H7 (cell line): ENCODE results near the gene VSIG1. TPM values are rescaled to one million over a fixed set of nuclear protein-coding genes. Genes with fewer than 3 reads are reported as not detected.

ENCODE experiments used
- DNase-seq: peaks from one replicate; pipeline ENCODE4 v3.0.0; 2012
- H3K27me3 ChIP-seq: 2 replicates; pipeline ENCODE4 v1.6.0; 2011; ENCODE audit warnings: mild to moderate bottlenecking, low read length; ENCODE audit not compliant: control insufficient read depth, insufficient read depth
- H3K36me3 ChIP-seq: replicated peaks from 2 replicates; pipeline ENCODE4 v1.5.1; 2011; ENCODE audit warnings: low read length; ENCODE audit not compliant: control insufficient read depth, insufficient read depth
- H3K4me3 ChIP-seq: 2 replicates; pipeline ENCODE4 v1.5.1; 2011; ENCODE audit warnings: low read depth, mild to moderate bottlenecking, control low read depth, low read length, moderate library complexity; ENCODE audit not compliant: insufficient read depth
- total RNA-seq: library from RNA; depleted of rRNA; stranded (reverse); fragments of >200 nt; shearing (Covaris generic); gene quantifications from 2 replicates; pipeline ENCODE4 v1.2.3, GENCODE V29; 2014

VSIG1 gene
- total RNA-seq, 1 experiment from 2014 or later: 3.0 TPM

DNA sequence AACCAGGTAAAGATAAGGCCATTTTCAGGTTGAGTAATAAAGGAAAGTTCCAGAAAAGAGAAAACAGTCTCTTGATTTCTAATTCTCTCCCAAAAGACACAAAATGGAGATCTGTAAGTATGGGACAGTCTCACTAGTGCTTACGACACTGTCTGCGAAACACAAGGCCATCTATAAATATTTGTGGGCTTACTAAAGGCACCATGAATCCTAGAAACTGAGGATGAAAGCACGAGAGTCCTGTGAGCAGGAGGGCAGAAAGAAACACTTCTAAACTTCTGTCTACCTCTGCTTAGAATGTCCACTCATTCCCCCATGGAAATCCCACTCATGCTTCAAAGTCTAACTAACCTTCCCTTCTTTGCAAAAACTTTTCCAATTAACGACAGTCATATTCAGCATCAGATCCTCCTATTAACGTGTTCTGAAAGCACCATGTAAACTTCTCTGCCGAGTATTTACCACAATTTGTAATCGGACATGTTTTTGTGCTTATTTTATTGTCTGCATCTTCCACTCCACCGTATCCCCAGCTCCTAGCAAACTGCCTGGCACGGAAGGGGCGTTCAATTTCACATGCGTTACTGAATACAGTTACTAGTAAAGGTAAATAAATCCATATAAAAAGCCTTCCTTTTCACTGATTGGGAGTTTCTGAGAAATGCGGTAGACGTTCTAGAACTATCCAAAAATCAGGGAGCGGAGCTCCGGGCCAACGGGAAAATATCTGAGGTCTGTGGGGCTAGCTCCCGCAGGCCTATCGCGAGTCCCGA is 45.8 kb downstream of the VSIG1 start:
- H3K36me3 ChIP-seq: peaks cover 11% of the 10 kb centered on the region
- peak overlapping the region; percentile 80 for H3K4me3 ChIP-seq
- DNase-seq: no peak
- no peaks in the 10 kb centered on the region for H3K27me3 ChIP-seq

DNA sequence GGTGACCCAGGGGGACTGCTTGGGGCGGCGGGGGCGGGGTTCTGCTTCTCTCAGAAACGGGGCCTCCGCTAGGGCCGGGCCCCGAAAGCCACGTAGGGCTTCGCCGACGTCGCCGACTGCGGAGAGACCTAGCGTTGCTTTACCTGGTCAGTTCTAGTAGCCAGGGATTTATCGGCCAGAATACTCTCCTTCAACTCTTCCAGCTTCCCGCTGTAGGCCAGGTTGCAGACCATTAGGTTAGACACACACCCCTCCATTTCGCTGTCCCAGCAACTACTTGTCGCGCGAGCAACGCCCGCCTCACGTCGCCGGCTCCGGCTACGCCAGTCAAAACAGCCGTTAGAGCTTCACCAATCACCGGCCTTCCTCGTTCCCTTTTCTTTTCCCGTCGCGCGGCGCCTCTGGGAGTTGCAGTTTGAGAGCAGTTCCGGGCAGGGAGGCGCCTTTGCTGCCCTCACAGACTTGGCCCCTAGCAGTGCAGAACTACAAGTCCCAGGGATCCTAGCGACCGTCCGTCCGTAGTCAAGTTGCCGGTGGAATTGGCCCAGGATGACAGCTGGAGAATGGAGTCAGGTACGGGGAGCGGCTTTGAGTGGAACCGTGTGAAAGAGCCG is 46.5 kb downstream of the VSIG1 start, which contains the start of the genes ATG4A and PSMD10:
Gene ATG4A (plus strand): TSS at position 515 of the 614 bp plus-strand sequence. CDS start 49 bp downstream, at position 564.
Gene PSMD10 (minus strand): TSS at position 279 of the 614 bp plus-strand sequence. CDS start 22 bp downstream, at position 257.
- peak; percentile 82 for DNase-seq

DNA sequence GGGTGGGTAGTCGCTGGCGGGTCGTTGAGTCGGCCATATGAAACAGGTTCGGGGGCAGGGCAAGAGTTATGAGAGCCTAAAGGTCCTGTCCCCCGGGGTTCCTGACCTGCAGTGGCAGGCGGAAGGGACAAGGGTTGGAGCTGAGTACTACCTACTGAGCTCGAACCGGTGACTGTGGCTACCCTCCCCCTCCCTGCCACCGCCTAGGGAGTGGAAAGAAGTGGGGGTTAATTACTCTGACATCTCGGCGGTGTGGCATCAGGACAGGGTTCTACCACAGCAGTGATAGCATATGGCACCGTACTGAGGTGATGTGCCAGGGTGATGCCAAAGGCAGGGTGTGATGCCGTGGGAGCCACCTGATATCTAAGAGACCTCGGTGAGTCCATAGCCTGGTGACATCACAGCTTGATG is 47.0 kb downstream of the VSIG1 start:
- Histone ChIP-seq H3K36me3 (peaks cover 8% of the 10 kb centered on the region), H3K4me3 (peak overlapping the region; percentile 80), H3K27me3 (no peaks in the 10 kb centered on the region)
- DNase-seq: no peak

More for the DNA sequence above, 46.5 kb downstream of the VSIG1 start, which contains the start of the genes ATG4A and PSMD10:
- H3K36me3 ChIP-seq: peaks cover 11% of the 10 kb centered on the region
- H3K4me3 ChIP-seq: peak within 1 kb of the TSS; percentile 80
- H3K27me3 ChIP-seq: no peaks in the 10 kb centered on the region

DNA sequence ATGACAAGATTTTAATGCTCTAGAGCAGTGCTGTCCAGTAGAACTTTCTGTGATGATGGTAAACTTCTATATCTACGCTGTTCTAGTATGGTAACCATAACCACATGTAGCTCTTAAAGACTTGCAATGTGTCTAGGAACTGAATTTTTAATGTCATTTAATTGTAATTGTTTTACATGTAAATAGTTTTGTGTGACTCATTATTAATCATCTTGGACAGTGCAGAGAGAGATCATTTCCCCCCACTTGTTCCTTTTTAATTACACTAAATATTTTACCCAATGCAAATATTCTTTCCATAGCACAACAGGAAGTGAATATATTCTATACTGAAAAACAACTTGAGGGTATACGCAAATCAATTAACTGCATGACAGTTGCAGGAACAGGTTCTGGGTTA is 52.5 kb downstream of the VSIG1 start:
- H3K36me3 ChIP-seq: no peaks in the 10 kb centered on the region
- no peak for DNase-seq
- H3K27me3 ChIP-seq: no peaks in the 10 kb centered on the region
- H3K4me3 ChIP-seq: no peak overlapping the region

DNA sequence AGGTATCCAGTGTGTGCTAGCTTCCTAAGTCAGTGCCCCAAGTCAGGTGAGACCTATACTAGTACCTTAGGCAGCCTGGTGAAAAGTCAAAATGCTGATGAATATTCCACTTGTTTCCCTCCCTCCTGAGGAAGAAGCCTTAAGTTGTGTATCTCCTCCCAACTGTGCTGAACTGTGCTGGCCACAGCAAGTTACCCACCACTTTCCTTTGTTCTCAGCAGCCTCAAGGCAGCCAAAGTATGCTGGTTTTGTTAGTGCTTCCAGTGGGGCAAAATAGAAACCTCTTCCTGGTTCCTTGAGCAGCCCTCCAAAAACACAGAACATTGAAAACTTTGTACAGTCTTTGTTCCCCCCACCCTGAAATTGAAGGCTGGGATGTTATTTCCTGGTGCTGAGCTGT is 60.6 kb downstream of the VSIG1 start:
- H3K4me3 ChIP-seq: no peak overlapping the region
- DNase-seq: no peak
- no peaks in the 10 kb centered on the region for H3K27me3 ChIP-seq
- no peaks in the 10 kb centered on the region for H3K36me3 ChIP-seq

DNA sequence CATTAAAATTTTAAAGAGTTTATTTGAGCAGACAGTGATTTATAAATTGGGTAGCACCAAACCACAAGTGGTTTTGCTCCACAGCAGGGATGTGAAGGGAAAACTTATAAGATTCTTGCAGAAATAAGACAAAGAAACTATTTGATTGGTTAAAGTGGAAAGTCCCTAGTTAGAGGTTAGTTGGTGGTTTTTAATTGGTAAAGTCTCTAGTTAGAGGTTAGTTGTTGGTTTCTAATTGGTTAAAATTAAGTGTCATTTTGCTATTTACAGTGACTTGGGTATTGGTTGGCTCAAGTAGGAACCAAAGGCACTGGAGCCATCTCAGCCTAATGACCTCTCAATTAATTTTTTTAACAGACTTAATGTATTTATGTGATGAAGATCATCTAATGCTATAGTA is 69.7 kb downstream of the VSIG1 start:
- no peak for DNase-seq
- no peaks in the 10 kb centered on the region for H3K27me3 ChIP-seq
- no peak overlapping the region for H3K4me3 ChIP-seq
- H3K36me3 ChIP-seq: no peaks in the 10 kb centered on the region

DNA sequence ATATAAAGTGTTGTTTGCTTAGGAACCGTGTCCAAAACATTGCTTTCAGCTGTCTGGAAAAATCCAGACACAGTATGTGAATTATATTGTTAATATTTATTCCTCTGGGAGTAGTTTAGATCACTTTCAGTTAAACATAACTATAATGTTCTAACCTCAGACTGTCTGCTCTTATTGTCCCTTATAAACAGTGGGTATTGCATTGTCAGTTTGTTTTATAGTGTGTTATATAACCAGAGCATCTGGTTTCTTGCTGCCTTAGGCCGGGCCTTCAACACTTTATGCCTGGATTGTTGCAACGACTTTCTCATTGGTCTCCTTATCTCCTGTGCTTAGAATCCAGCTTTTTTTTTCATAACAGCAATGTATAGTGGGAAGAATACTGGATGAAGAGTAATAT is 73.1 kb downstream of the VSIG1 start:
- Histone ChIP-seq H3K4me3 (no peak overlapping the region), H3K36me3 (no peaks in the 10 kb centered on the region), H3K27me3 (no peaks in the 10 kb centered on the region)
- DNase-seq: no peak

DNA sequence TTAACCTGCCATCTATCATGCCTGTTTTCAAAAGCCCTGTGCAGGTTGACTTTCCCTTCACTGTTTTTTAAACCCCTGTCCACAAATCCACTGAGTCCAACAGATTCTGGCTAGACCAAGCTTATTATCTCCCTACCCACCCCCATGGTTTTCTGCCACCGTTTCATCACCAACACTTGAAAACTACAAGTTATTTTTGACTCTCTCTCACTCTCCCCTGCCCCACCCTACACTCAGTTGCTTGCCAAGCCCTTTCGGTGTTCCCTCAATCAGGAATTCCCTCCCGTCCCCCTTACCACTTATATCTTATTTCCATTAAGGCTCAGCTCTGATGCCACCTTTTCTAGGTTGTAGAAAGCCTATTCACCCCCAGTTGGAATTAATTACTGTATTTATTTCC is 76.4 kb downstream of the VSIG1 start:
- Histone ChIP-seq H3K27me3 (no peaks in the 10 kb centered on the region), H3K4me3 (no peak overlapping the region), H3K36me3 (no peaks in the 10 kb centered on the region)
- DNase-seq: no peak

DNA sequence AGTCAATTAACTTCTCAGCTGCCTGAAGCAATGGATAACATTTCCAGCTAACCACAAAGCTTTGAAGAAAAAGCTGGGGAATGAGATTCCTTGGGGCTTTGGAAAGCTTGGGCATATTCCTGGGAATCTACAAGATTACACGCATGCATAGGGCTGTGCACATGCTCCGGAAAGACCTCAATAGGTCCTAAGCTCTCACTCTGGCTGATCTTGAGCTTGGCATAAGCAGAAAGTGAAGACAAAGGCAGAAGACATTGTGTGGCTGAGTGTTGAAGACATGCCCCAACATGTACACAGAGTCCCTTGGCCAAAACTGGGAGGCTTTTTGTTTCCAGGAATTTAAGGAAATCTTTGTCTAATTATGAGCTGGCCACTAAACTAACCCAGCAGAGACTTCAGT is 77.9 kb downstream of the VSIG1 start:
- Histone ChIP-seq H3K27me3 (no peaks in the 10 kb centered on the region), H3K4me3 (no peak overlapping the region), H3K36me3 (no peaks in the 10 kb centered on the region)
- no peak for DNase-seq

DNA sequence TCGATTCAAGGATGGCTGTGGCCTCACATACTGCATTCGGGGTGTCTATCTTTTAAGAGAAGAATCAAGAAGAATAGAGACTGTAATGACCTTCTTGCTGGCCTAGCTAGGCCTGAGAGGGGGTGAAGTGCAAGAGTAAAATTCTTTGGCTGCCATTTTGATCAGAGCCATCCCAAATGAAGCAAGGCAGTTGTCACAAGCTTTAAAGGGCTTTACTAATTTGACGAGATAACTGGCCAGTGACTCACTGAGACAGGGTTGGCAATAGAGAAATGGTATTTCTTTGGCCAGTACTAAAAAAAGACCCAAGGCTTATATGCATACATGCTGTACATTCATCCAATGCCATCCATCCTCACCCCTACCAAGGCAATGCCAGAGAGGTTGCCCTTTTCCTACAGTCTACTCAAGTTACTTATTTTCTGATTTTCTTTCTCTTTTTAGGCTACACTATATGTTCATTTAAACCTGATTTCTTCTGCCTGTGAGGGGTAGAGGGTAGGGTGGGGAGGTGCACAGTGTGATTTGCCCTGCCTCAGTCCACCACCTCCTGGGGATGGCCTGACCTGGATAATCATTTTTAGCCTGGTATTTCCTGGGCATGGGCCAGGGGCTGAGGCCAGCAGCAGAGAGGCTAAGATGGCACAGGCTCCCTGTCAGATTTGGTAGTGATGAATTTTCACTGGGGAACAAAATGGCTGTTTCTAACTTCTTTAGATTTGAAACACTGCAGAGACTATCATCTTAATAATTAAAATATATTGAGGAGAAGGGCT is 78.9 kb downstream of the VSIG1 start:
- no peak overlapping the region for H3K4me3 ChIP-seq
- no peaks in the 10 kb centered on the region for H3K36me3 ChIP-seq
- DNase-seq: no peak
- H3K27me3 ChIP-seq: no peaks in the 10 kb centered on the region

DNA sequence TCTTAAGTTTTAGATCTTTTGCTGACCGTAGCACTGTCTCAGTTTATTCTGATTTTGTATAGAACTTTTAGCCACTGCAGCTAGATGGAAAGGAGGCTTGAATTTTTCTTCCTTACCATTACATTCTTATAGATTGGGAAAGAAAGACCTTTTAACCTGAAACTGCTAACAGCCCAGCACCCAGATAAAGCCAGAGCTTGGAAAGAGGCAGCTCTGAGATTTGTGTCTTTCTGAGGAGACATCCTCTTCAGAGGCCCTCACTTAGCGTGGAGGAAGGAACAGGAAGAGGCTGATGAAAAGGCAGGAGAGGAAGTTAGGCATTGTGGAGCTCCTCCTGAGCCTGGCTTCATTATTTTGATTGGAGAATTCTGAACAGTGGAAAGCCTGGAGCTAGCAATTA is 81.8 kb downstream of the VSIG1 start:
- H3K27me3 ChIP-seq: no peaks in the 10 kb centered on the region
- H3K4me3 ChIP-seq: no peak overlapping the region
- H3K36me3 ChIP-seq: no peaks in the 10 kb centered on the region
- no peak for DNase-seq

DNA sequence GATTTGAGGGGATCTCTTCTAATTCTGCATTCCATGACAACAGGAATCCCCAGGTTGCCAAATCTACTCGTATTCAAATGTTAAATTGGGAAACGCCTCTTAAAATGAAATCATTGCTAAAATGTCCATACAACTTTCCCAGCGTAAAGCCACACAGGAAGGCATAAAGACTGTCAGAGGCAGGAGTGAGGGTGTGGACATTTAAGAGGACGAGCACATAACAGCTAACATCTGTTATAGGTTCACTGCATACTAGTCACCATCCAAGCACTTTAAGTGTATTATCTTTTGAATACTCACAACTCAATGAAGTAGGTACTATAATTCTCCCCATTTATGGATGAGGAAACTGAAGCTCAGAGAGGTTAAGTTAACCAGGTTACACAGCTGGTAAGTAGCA is 82.3 kb downstream of the VSIG1 start:
- no peak for DNase-seq
- Histone ChIP-seq H3K27me3 (no peaks in the 10 kb centered on the region), H3K4me3 (no peak overlapping the region), H3K36me3 (no peaks in the 10 kb centered on the region)
